Heart left ventricle (tissue), 13 donors: ENCODE data around the gene SBK1.

Experiments used
- CTCF ChIP-seq, 12 donors: fragments of 200-600 bp; sonication (generic) in 4 of 12; IDR thresholded peaks; one replicate each; pipeline versions ENCODE4 v1.5.0 to v1.8.0; 2018 to 2022; ENCODE audit warnings: antibody characterized with exemption in 12 of 12, mild to moderate bottlenecking in 5 of 12
- POLR2A ChIP-seq, 2 donors: fragments of 450-650 bp; IDR thresholded peaks; one replicate each; pipeline ENCODE4 v1.6.1; 2017; ENCODE audit warnings: antibody characterized with exemption in 2 of 2, mild to moderate bottlenecking in 2 of 2, moderate library complexity in 2 of 2
- donor health status: ischemic (EF 13 %, LVEDD 7.1; RV severe dilation, severe dysfunction).
- donor health status: DM: no; HTN: yes; CAD: no.
- donor health status: DM: no; HTN: no; CAD: no.
- donor health status: ischemic (EF 25% LVEDD 6.9; RV normal size, moderate dysfunction).
- donor health status: ischemic (EF 25% LVEDD 5.7; RV mildly dilated, moderate dysfunction).
- donor health status: ischemic (EF 35%, LVEDD 5.7; RV mildly dilated, moderate dysfunction).
- donor health status: nonischemic (EF 11% LVEDD 7.7; RV severe dilation, severe dysfunction).
- donor health status: DM: yes; HTN: yes; CAD: no.
- donor health status: PGD.
- donor health status: ischemic (EF 29% LVEDD 5.4; RV normal size, mild dysfunction).
- donor health status: nonischemic (EF 23%, LVEDD 6.1; RV moderate dilation, normal function).

- TF ChIP-seq CTCF (IDR thresholded peaks at IDR 0.05) (no peak), POLR2A (IDR thresholded peaks at IDR 0.05) (no peak)
Observed at GRCh38 chr16:28283173-28283572, 9.2 kb upstream of the SBK1 start.
